DND-41 (cell line): Measurements from ENCODE around the gene ARHGAP15.

Source experiments
- EZH2 ChIP-seq: IDR thresholded peaks from 3 replicates; pipeline ENCODE4 v1.6.1; 2012; ENCODE audit warnings: borderline replicate concordance, low read depth, mild to moderate bottlenecking, moderate library complexity, low read length, inconsistent platforms; ENCODE audit not compliant: severe bottlenecking
- TF ChIP-seq, protein P1 (sequence below): IDR thresholded peaks from 2 replicates; pipeline ENCODE4 v1.5.1; 2012; ENCODE audit warnings: borderline replicate concordance, low read length, moderate library complexity, mild to moderate bottlenecking; ENCODE audit not compliant: poor library complexity, severe bottlenecking; ENCODE audit errors: extremely low read depth

DNA sequence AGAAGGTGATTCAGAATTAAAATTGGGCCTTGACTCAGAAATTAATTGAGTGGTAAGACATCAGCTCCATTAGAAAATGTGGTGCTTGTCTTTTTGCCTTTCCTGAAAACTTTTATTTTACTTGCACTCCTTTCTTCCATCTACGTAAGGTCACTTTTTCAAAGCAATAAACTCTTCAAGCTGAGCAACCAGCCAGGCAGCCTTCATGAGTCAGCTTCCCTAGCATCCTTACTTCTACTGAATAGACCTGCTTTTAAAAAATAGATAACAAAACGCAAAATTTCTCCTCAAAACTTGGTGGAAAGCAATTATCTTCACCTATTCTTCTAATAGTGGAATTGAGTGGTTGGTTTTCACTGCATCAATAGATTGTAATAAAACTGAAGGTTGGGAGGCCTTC, 504.2 kb downstream of the ARHGAP15 start:
- TF ChIP-seq, protein P1, sequence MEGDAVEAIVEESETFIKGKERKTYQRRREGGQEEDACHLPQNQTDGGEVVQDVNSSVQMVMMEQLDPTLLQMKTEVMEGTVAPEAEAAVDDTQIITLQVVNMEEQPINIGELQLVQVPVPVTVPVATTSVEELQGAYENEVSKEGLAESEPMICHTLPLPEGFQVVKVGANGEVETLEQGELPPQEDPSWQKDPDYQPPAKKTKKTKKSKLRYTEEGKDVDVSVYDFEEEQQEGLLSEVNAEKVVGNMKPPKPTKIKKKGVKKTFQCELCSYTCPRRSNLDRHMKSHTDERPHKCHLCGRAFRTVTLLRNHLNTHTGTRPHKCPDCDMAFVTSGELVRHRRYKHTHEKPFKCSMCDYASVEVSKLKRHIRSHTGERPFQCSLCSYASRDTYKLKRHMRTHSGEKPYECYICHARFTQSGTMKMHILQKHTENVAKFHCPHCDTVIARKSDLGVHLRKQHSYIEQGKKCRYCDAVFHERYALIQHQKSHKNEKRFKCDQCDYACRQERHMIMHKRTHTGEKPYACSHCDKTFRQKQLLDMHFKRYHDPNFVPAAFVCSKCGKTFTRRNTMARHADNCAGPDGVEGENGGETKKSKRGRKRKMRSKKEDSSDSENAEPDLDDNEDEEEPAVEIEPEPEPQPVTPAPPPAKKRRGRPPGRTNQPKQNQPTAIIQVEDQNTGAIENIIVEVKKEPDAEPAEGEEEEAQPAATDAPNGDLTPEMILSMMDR = no peak
- TF ChIP-seq EZH2 = no peak
